HG03108 (cell line): ENCODE measurements around the gene SETBP1.

Experiments used
- ATAC-seq: cut with Tn5 transposase; IDR thresholded peaks from one replicate; pipeline ENCODE4 v1.9.1; 2021; ENCODE audit warnings: moderate library complexity; ENCODE audit not compliant: unreplicated experiment

The SETBP1 gene

DNA sequence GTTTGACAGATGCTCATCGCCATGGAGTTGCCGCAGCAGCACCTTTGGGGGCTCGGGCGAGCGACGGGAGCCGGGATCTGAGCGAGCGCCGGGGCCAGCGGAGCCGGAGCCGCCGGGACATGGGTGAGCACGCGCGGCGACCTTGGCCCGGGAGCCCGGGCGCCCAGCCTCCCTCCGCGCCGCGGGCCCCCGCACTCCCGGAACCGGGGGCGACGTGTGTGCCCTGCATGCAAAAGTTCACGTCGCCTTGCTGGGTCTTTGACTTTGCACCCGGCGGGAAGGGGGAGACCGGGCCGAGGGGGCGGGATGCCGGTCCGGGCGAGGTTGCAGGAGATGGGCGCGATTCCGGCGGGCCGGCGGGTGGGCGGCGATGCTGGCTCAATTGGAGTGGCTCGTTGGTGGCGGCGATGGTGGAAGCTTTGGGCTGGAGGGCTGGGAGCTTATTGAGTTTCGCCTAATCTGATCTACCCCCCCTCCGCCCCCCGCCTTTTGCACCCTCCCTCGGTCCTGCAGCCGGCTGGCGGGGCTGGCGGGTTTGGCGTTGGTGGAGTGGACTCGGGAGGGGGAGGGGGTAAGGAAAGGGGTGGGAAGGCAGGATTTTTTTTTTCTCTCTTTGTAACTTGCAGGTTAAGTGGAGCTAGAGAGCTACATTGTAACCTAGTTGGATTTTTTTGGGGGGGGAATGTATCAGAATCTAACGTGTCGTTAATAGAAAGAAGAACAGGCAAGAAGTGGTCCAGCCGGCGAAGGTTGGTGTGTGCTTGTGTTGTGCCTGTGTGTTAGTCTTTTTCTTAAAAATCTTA lies at the start of gene SETBP1:
SETBP1 (plus strand) TSS at position 616 of the 803 bp plus-strand sequence. CDS start 20,459 bp downstream, outside the sequence.
- ATAC-seq = no peak

DNA sequence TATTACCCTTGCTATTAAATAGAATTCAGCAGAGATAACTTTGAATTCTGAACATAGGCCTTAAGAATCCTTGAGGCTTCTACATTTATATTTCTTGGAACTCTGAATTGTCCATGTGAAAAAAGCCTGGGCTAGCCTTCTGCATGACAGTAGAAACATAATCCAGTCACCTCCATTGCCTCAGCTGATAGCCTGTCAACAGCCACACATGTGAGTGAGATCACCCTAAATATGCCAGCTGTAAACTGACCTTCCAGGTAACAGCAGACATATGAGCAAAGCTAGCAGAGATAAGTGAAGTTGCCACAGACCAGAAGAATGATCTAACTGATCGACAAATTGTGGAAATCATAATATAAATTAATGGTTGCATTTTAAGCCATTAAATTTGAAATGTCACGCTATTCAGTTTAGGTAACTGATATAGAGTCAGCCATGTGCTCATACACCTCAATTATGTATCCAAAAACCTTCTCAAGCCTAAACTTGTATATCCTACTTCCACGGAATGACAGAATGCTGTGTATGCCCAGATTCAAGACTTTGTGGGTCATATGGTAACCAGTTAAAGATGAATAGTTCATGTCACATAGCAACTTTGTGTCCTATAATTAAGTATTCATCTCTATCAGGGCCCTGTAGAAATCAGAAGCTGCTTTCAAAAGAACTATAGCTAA lies 48.1 kb upstream of the SETBP1 start:
- ATAC-seq = no peak

DNA sequence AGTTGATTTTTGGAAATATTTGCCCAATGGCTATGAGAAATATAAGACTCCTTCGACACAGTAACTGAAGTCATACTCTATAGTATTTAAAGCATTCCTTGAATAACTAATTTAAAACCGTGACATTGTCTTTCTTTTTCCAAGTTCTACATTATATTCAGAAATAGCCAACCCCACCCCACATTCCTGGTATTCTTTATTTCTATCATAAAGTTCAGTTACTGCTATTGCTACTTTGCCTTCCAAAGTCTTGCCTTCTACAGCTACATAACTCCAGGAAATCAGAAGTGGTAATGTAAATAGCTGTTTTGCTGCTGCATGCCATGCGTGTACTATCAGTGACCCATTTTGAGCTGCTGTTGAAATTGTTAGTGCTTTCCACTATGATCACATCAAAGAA lies 45.1 kb upstream of the SETBP1 start:
- ATAC-seq = no peak

DNA sequence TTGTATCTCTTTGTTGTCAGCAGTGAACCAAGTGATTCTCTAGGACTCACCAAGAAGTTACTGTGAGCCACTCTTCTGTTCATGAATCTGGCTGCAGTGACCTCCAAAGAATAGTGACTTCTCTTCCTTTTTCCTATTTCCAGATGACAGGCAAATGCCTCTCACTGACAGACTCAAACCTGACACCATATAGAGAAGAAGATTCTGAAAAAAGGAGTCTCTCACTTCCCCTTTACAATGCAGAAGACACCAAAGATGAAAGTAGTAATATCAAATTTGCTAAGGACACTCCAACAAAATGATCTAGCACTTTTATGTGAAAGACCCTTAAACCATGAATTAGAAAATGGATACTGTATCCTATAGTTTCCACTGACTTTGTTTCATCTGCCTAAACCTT lies 44.4 kb upstream of the SETBP1 start:
- no peak for ATAC-seq

DNA sequence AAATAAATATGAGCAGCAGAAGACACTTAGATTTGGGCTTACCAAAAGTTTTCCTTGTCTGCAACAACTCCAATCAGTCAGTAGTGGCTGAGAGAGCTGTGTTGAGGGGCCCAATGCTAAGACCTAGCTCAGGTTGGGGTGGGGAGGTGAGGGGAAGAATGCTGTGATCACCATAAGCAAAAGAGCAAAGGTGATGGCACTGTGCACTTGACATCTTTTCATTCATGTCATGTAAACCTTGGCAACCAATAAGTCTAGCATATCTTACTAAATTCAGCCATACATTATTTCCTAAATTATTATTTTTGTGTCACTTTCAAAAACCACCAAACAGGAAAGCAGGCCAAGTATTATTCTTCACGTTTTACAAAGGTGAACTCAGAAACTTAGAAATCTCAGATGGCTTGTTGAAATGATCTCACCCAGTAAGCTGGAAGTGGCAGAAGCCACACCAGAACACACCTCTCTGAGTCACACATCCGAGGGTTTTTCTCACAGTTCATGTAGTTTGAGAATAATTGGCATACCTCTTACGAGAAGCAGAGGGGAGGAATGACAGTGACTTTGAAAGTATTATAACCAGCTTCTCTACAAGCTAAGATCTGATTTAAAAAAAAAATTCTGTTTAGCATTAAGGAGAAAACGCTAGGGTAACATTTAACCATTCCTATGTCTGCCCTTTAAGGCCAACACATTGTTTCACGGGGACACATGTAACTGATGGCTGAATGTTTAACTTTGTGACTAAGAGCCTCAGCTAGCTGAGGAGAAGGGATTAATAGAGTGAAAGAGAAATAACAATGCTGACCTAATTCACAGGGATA lies 43.3 kb upstream of the SETBP1 start:
- ATAC-seq = no peak

DNA sequence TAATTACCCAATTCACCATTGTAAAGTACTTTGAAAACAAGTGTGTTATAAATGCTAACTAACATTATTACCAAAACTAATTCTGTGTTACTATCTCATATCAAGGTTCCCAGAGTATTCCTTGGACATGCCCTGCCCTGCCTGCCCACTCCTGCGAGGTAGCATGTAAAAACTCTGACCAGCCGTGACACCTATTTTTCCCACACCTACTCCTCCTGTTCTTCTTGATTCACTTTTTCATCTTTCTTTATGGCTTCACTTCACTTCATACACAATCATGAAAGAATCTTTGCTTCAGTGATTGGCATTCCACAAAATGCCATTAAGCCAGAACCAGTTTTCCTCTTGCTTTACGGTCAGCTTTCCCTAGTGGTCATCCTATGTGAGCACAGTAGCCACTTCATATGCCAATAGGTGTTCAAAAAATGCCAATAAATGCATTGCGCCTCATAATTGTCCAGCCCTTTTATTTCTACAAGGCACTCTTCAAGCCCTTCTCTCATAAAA lies 42.6 kb upstream of the SETBP1 start:
- ATAC-seq = no peak

DNA sequence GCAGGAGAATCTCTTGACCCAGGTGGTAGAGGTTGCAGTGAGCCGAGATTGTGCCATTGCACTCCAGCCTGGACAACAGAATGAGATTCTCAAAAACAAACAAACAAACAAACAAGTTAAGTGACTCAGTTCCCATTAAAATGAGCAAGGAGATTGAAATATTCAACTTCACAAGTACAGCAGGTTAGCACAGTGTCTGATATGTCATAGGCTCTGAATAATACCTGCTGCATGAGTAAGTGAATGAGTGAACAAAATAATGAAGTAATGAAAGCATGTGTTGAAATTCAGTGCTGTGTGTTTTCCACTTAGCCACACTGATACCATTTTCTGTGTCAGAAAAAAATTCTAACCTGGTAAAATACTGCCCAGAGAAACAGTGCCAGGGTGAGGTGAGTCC lies 41.9 kb upstream of the SETBP1 start:
- no peak for ATAC-seq

DNA sequence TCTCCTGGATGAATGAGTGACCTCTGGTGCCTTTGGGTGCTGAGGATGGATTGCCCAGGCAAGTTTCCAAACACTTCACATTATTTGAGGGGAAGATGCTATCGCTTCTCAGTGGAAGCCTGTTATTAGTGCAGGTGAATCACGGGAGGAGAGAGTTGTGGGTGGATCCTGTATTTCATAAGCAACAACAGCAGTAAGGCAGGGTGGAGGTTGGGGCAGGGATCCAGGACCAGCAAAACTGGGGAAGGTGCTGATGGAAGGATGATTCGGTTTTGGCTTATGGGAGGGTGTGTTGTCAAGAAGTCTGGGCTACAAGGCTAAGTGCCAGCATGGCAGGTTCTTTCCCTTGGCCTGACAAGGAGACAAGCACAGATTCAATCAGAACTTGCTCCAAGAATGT lies 37.7 kb upstream of the SETBP1 start:
- ATAC-seq = no peak

DNA sequence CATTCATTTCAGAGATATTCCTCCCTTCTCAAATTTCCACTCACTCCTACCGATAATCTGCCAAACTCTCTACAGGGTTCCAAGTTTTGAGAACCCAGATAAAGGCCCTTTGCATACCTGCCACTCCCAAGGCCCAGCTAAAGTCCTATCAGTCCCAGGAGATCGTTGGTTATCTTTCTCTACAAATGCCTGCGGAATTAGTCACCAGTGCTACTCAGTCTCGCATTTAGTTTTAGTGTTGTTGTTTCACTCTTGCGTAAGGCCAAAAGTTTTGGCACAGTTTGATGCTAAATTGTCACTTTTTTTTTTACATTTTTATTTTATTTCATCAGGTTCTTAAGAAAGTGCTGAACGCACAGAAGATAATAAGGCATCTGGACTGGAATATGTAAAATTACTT lies 29.2 kb upstream of the SETBP1 start:
- ATAC-seq = no peak

DNA sequence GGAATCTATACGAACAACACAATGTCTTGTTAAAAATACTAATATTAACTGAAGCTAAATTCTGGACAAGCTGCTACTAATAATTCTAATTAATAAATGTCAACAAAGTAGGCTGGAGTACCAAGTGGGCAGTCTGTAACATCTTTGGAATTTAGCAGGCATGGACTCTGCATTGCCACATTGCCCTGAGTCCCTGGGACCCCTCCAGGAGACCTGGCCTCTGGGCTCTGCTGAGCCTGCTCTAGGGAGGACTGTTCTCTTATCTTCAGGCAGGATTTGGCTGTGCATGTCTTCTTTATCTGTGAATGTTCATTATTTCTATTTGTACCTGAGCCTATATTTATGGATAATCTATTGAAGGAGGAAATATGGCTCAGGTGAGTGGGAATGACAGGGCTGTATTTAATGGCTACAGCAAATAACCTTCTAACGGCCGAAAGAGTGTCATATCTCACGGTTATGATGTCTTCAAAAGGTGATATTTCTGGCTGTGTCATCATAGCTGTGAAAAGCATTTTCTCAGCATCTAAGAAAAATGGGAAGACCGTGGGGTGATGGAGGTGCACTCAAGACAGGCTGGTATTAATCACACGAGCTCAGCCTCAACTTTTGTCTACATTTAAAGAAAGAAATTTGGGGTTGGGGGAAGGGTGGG lies 28.6 kb upstream of the SETBP1 start:
- ATAC-seq = no peak

DNA sequence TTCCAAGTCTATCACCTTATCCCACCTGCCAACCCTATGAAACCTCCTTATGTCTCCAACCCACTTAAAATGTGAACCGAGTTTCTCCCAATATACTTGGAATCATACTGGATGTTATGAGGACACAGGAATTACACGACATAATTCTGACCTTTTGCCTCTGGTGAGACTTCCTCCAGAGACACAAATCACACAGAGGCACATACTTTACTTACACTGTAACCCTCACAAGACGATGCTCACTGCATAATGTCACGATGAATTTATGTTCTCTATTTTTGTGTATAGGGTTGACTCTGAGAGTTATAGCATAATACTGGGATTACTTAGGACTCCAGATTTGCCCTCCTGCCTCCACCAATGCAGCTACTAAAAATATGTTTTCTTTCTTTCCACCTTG lies 28.0 kb upstream of the SETBP1 start:
- no peak for ATAC-seq

DNA sequence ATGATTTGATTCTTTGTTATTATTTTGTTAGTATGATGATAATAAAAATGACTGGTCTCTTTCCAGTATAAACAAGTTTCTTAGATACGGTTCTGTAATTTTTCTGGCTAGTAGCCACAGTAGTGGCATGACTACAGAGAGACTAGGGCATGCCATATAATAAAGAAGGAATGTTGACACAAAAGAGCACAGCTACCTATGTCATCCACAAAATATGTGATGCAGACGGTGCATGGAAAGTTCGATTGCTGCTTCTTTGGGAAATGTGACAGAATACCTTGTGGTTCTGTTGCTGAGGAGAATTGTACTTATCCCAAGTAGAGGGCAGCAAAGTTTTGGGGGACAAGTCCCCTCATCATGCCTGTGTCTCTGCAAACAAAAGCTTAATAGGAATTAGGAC lies 26.1 kb upstream of the SETBP1 start:
- no peak for ATAC-seq

DNA sequence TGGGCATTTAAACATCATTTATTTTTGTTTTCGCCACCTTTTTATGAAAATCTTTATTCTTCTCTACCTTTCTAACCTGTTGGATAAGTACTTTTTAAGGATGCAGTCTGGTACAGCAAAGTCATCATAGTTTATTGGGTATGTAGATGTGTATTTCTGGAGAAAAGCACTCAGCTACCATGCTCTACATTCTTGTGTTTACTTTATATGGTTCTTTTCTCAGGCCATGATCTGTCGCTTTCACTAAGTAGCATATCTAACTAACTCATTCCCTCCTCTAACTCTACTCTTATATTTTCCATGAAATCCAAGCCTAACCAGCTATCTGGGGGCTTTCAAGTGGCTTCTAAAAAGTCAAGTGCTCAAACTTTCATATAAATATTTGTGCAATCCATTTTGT lies 25.3 kb upstream of the SETBP1 start:
- no peak for ATAC-seq

DNA sequence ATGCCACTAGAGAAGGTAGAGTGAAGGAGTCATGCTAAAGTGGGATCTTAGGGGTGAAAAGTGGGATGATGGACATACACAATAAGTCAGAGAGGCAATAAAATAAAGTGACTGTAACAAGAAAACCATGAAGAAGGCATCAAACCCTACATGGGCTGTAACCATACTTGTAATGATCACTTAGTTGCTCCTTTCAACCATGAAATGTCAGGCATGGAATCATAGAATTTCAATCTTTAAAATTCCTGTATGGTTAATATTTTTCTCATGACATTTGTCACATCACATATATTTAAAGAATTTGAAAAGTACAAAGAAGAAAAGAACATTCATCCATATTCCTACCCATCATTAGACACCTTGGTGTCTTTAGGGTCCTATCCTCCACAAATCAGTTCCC lies 20.9 kb upstream of the SETBP1 start:
- ATAC-seq = no peak

DNA sequence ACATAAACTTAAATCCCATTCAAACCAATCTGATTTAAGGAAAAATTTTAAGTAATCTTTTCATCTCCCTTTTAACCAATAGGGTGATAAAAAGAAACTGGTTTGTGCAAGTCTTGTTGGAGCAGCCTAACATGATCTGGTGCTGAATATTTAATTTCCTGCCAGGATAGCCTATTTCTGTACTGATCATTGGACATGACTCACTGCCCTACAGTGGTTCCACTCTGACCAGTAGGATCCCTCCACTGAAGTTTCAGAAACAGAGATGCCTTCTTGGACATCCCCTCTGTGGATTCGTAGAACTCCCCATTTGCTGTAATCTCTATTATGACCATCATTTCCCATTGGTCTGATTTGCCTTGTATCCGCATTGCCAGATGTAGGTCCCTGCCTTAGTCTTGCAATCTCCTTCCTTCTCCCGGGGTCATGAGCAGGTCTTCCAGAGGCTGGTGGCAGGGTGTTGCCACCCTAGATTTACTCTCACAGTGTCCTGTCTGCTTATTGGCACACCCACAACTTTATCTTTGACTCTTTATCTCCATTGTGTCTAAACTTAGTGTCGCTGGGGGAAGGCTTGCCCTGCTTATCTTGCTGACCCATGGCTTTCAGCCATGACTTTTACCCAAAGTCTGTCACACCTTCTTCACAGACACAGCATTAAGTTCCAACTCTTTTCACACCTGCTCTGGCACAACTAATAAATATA lies 12.3 kb upstream of the SETBP1 start:
- no peak for ATAC-seq

DNA sequence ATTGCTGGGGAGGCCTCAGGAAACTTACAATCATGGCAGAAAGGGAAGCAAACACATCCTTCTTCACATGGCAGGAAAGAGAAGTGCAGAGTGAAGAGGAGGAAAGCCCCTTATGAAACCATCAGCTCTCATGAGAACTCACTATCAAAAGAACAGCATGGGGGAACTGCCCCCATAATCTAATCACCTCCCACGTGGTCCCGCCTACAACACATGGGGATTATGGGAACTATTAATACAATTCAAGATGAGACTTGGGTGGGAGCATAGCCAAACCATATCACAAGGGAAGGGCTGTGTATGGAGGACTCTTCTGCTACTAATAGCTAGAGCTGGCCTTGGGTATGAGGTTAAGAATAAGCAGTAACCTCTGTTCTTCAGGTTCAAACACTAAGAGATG lies 8.8 kb upstream of the SETBP1 start:
- no peak for ATAC-seq

DNA sequence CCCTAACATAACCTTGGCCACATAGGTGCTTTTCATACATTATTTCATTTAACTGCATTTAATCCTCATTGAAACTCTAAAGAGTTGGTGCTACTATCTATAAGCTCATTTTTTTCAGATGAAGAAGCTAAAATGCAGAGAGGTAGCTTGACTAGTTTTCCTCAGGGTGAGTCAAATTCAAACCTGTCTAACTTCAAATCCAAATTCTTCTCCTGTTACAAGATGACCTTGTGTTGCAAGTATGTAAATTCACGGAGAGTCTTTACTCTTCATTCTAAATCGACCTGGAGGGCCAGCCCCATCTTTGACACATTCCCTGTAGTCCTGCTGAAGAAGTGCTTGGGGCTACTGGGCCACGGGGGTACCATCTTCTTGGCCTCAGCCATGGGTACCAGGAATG lies 8.2 kb upstream of the SETBP1 start:
- ATAC-seq = no peak

DNA sequence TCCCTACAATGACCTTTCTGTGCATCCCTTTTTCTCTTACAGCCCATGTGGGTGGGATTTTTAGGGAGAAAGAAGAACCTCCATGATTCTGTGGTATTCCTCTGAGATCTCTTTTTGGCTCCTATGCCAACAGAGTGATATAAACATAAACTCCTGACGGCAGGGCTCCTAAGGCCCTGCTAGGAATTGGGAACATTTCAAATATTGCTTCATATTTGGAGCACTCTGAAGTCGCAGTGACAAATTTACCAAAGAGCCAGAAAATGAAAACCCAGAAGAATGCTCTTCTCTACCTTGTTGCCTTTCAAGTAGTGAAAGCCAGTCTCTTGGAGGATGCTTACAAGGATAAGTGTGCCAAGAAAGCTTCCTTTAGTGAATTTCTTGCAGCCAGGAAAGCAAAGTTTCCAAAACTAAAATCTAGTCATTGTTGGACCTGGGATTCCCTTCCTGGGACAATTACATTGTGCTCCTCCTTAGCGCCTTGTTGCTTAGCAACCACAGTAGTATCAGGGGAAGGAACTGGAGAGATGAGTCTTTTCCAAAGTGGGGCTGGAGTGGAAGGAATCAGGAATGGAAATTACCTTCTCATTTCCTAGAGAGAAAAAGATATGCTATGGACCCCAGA lies 7.3 kb upstream of the SETBP1 start:
- no peak for ATAC-seq

DNA sequence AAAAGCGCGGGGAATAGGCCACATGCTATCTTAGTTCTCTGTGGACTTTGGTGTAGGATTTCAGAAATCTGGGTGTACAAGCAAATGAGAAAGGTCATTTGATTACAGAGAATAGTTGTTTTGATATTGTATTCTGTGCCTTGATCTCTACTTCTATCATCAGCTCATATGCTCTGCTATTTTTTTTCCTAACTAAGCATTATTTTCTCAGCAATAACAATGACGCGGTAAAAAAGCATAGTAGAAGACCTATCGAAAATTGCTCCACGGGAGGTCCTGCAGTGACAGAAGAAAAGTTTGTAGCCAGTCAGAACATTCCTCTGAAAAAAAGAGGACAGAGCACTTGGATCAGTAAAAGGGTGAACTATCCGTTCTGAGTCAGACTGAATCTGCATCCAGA lies 2.8 kb upstream of the SETBP1 start:
- no peak for ATAC-seq

DNA sequence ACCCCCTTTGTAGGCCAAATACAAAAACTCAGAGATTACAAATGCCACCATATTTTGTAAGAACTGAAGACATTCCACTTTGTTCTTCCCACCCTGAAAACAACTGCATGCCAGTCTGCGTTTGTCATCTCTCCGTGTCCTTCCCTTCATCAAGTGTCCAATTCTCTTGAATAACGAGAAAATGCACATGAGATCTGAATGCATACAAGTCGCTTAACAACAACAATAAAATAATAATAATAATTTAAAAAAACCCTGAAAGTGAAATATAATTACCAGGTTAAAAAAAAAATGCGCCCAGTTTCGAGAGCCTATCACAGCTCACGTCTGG lies 2.0 kb upstream of the SETBP1 start:
- ATAC-seq = no peak
